H1 (cell line): ENCODE measurements around the gene TMUB1. TPM values are rescaled to one million over a fixed set of nuclear protein-coding genes. Genes with fewer than 3 reads are reported as not detected.

Source experiments
- CTCF ChIA-PET: fragments of 300-600 bp; sonication (Branson Sonifier 250); formaldehyde crosslinking; loops from one replicate; lab custom pipeline; 2021; ENCODE audit not compliant: partially characterized antibody; lab: Charles Lee
- POLR2A ChIA-PET: fragments of 300-600 bp; sonication (Branson Sonifier 250); formaldehyde crosslinking; loops from one replicate; lab custom pipeline; 2021; ENCODE audit warnings: inconsistent platforms; ENCODE audit not compliant: partially characterized antibody; lab: Charles Lee
- DNase-seq, 2 experiments: peaks; one replicate each; pipeline versions ENCODE4 v3.0.0 to v3.0.0-alpha.2; 2010 to 2022; ENCODE audit warnings: low spot score in 2 of 2, low read depth in 1 of 2, mixed read lengths in 1 of 2
- FAIRE-seq: peaks from 2 replicates; lab custom pipeline; 2011; peaks lifted over from hg19 to GRCh38; lab: Jason Lieb, UNC
- H2AFZ ChIP-seq: 2 replicates; pipeline ENCODE4 v1.8.1; 2012; ENCODE audit warnings: low read length, inconsistent platforms
- H2AK5ac ChIP-seq: 2 replicates; pipeline ENCODE4 v1.6.1; 2013; ENCODE audit warnings: low read depth, low read length
- H2BK120ac ChIP-seq: replicated peaks from 2 replicates; pipeline ENCODE3; 2013; ENCODE audit warnings: low read depth, low read length, inconsistent platforms
- H2BK12ac ChIP-seq: 2 replicates; pipeline ENCODE4 v1.6.1; 2013; ENCODE audit warnings: low read depth, low read length
- H2BK15ac ChIP-seq: 2 replicates; pipeline ENCODE4 v1.6.1; 2013; ENCODE audit warnings: low read length
- H2BK20ac ChIP-seq: 2 replicates; pipeline ENCODE4 v1.6.1; 2013; ENCODE audit warnings: low read length
- H2BK5ac ChIP-seq: 2 replicates; pipeline ENCODE4 v1.6.1; 2013; ENCODE audit warnings: low read depth, low read length
- H3K14ac ChIP-seq: 2 replicates; pipeline ENCODE4 v1.6.1; 2013; ENCODE audit warnings: inconsistent platforms; ENCODE audit not compliant: insufficient read length
- H3K18ac ChIP-seq: 2 replicates; pipeline ENCODE4 v1.6.1; 2013; ENCODE audit warnings: low read length; ENCODE audit errors: extremely low read depth
- H3K23ac ChIP-seq: 2 replicates; pipeline ENCODE4 v1.6.1; 2013; ENCODE audit warnings: inconsistent platforms; ENCODE audit not compliant: insufficient read length
- H3K23me2 ChIP-seq: 2 replicates; pipeline ENCODE4 v1.6.1; 2013; ENCODE audit warnings: low read depth, low read length
- H3K27ac ChIP-seq: 2 replicates; pipeline ENCODE4 v1.6.1; 2011; ENCODE audit warnings: low read depth, low read length, inconsistent platforms
- H3K27me3 ChIP-seq, 4 experiments: replicated peaks in 1 of 4; 1 replicate in 1 of 4; 2 replicates in 3 of 4; pipeline versions ENCODE4 v1.6.1 to v1.8.1; 2011 to 2013; ENCODE audit warnings: low read length in 3 of 4, mild to moderate bottlenecking in 3 of 4, inconsistent platforms in 2 of 4, mixed read lengths in 2 of 4, moderate library complexity in 1 of 4; ENCODE audit not compliant: control insufficient read depth in 3 of 4, insufficient read depth in 3 of 4; ENCODE audit errors: extremely low read depth in 1 of 4
- H3K36me3 ChIP-seq, 4 experiments: 2 replicates each; pipeline versions ENCODE4 v1.6.1 to v1.8.1; 2011 to 2013; ENCODE audit warnings: mild to moderate bottlenecking in 4 of 4, low read length in 3 of 4, moderate library complexity in 2 of 4, control low read depth in 1 of 4, inconsistent platforms in 1 of 4; ENCODE audit not compliant: insufficient read depth in 4 of 4, control insufficient read depth in 2 of 4
- H3K4ac ChIP-seq: replicated peaks from 2 replicates; pipeline ENCODE3; 2013; ENCODE audit warnings: low read length, low read depth, mixed read lengths, inconsistent platforms; ENCODE audit not compliant: insufficient read length
- H3K4me1 ChIP-seq, 4 experiments: replicated peaks in 1 of 4; 1 replicate in 1 of 4; 2 replicates in 3 of 4; pipeline versions ENCODE4 v1.6.1 to v1.8.1; 2011 to 2013; ENCODE audit warnings: low read length in 3 of 4, inconsistent platforms in 2 of 4, mixed read lengths in 1 of 4; ENCODE audit not compliant: insufficient read depth in 4 of 4, control insufficient read depth in 3 of 4
- H3K4me2 ChIP-seq, 2 experiments: 2 replicates each; pipeline versions ENCODE4 v1.6.1 to v1.8.1; 2011 to 2013; ENCODE audit warnings: low read depth in 2 of 2, low read length in 2 of 2, control low read depth in 1 of 2, inconsistent platforms in 1 of 2, mild to moderate bottlenecking in 1 of 2; ENCODE audit not compliant: insufficient read depth in 1 of 2
- H3K4me3 ChIP-seq, 4 experiments: fragments of 200-600, 300-600 bp in 1 of 4; sonication (generic), shearing (Covaris generic), sonication (Bioruptor Twin) in 1 of 4; 2 replicates each; pipeline versions ENCODE4 v1.5.1 to v1.8.1; 2011 to 2016; ENCODE audit warnings: low read length in 4 of 4, low read depth in 3 of 4, control low read depth in 2 of 4, inconsistent platforms in 2 of 4, mild to moderate bottlenecking in 2 of 4, mixed read lengths in 1 of 4, moderate library complexity in 1 of 4; ENCODE audit not compliant: insufficient read depth in 2 of 4; ENCODE audit errors: extremely low read depth in 1 of 4
- H3K56ac ChIP-seq: replicated peaks from 2 replicates; pipeline ENCODE3; 2013; ENCODE audit warnings: low read depth, mild to moderate bottlenecking, mixed read lengths, low read length, inconsistent platforms; ENCODE audit not compliant: insufficient read length
- H3K79me1 ChIP-seq: 2 replicates; pipeline ENCODE4 v1.6.1; 2013; ENCODE audit warnings: low read depth, low read length, control low read depth
- H3K79me2 ChIP-seq, 2 experiments: 2 replicates each; pipeline versions ENCODE4 v1.6.1 to v1.8.1; 2012 to 2013; ENCODE audit warnings: low read length in 2 of 2, mild to moderate bottlenecking in 2 of 2, inconsistent platforms in 1 of 2; ENCODE audit not compliant: insufficient read depth in 2 of 2, control insufficient read depth in 1 of 2
- H3K9ac ChIP-seq, 4 experiments: replicated peaks in 1 of 4; 1 replicate in 1 of 4; 2 replicates in 3 of 4; pipeline versions ENCODE4 v1.6.1 to v1.8.1; 2011 to 2013; ENCODE audit warnings: low read depth in 3 of 4, low read length in 3 of 4, control low read depth in 2 of 4, mild to moderate bottlenecking in 2 of 4, moderate library complexity in 2 of 4, inconsistent platforms in 1 of 4; ENCODE audit errors: extremely low read depth in 1 of 4
- H3K9me3 ChIP-seq, 2 experiments: 2 replicates each; pipeline versions ENCODE4 v1.6.1 to v1.8.1; 2012 to 2013; ENCODE audit warnings: mild to moderate bottlenecking in 2 of 2, moderate library complexity in 2 of 2, control low read depth in 1 of 2, inconsistent platforms in 1 of 2, low read depth in 1 of 2, low read length in 1 of 2, mixed read lengths in 1 of 2; ENCODE audit not compliant: insufficient read depth in 2 of 2
- H4K20me1 ChIP-seq, 2 experiments: replicated peaks in 1 of 2; 2 replicates each; pipeline versions ENCODE3 to v1.8.1; 2011 to 2013; ENCODE audit warnings: inconsistent platforms in 2 of 2, low read length in 2 of 2, mild to moderate bottlenecking in 1 of 2; ENCODE audit not compliant: insufficient read depth in 2 of 2, control insufficient read depth in 1 of 2
- H4K5ac ChIP-seq: 2 replicates; pipeline ENCODE4 v1.6.1; 2013; ENCODE audit warnings: low read length, low read depth, mixed read lengths, inconsistent platforms; ENCODE audit not compliant: insufficient read length
- H4K8ac ChIP-seq: 2 replicates; pipeline ENCODE4 v1.8.0; 2013; ENCODE audit warnings: mild to moderate bottlenecking, moderate library complexity, low read length, inconsistent platforms; ENCODE audit not compliant: insufficient read depth; ENCODE audit errors: extremely low read depth
- H4K91ac ChIP-seq: replicated peaks from 2 replicates; pipeline ENCODE3; 2013; ENCODE audit warnings: low read length, mixed read lengths, inconsistent platforms; ENCODE audit not compliant: insufficient read length
- ATF3 ChIP-seq: IDR thresholded peaks from 2 replicates; pipeline ENCODE4 v1.6.1; 2011; ENCODE audit warnings: low read depth, mild to moderate bottlenecking, low read length; ENCODE audit not compliant: insufficient read depth
- GABPA ChIP-seq: IDR thresholded peaks from 2 replicates; pipeline ENCODE4 v1.6.1; 2011; ENCODE audit warnings: mild to moderate bottlenecking, low read length, moderate library complexity, borderline replicate concordance; ENCODE audit not compliant: insufficient read depth
- WGBS, 2 experiments: shearing (Covaris generic) in 1 of 2; methylation state at CpG; one replicate each; pipeline versions ENCODE4 v1.1.6 to v1.1.7; 2013 to 2015; ENCODE audit warnings: low lambda C conversion rate in 2 of 2, mixed read lengths in 2 of 2, inconsistent platforms in 1 of 2, low coverage in 1 of 2, missing lambda C conversion rate in 1 of 2; ENCODE audit not compliant: insufficient replicate concordance in 2 of 2, insufficient coverage in 1 of 2, insufficient read length in 1 of 2; ENCODE audit errors: extremely low coverage in 1 of 2, missing lambda C conversion rate in 1 of 2; 5-methylcytosine and 5-hydroxymethylcytosine counted together
- polyA plus RNA-seq, 7 experiments: library from polyadenylated mRNA; depleted of rRNA in 3 of 7; stranded (reverse) in 5 of 7; unstranded in 2 of 7; fragments of >200 nt in 5 of 7; fragments of 200-250 nt in 2 of 7; gene quantifications; 1 replicate in 5 of 7; 2 replicates in 1 of 7; 4 replicates in 1 of 7; pipeline versions ENCODE4 v1.2.1 to v1.2.3, GENCODE V29; 2011 to 2013; ENCODE audit warnings: missing spikeins in 2 of 7, mixed read lengths in 2 of 7
- total RNA-seq: library from RNA; stranded (reverse); fragmentation: NEBNext Ultra II Directional; extraction: Animal tissue kit (Norgen Biotek cat#: 25700); gene quantifications from 2 replicates; pipeline ENCODE4 v1.2.1, GENCODE V29; 2021

The TMUB1 gene
- total and polyA plus RNA-seq, 2 of the 8 experiments (the other 6 are each of a cell fraction or from before 2014, with no cell fraction given): 41.4 to 56.2 TPM

GRCh38 chr7:151083824-151084160 lies 499 bp upstream of the TMUB1 start:
- POLR2A ChIA-PET: interaction anchor here (1.7 to 2.7 kb wide), 3 partner anchors 20 to 27 kb away, joined by 3 to 13 read pairs (median 5); no protein-coding TSS in a partner anchor
- Histone ChIP-seq H2AFZ (no peak overlapping the region; the same call in 1 of the 2 replicates), H3K79me2 (peaks cover 0 to 21% of the 10 kb centered on the region in 2 experiments; a peak in 1 of 4 replicates), H2BK5ac (no peak overlapping the region), H3K4me3 (peak overlapping the region; percentile 48 to 85 (median 68)), H3K9ac (no peak overlapping the region), H3K4me2 (peak overlapping the region; percentile 90 to 95), H2BK15ac (no peak overlapping the region; the same call in 1 of the 2 replicates), H4K20me1 (peaks cover 17 to 20% of the 10 kb centered on the region in 2 experiments), H3K4me1 (peaks cover 3 to 55% (median 30%) of the 10 kb centered on the region in 4 experiments), H2AK5ac (no peak overlapping the region), H4K5ac (no peak overlapping the region), H3K79me1 (peaks cover 12% of the 10 kb centered on the region), H3K27ac (no peak overlapping the region), H2BK20ac (no peak overlapping the region), H3K23me2 (peaks cover 38% of the 10 kb centered on the region), H3K14ac (no peak overlapping the region), H4K91ac (no peak overlapping the region), H3K9me3 (no peaks in the 10 kb centered on the region), H4K8ac (no peak overlapping the region; the same call in 1 of the 2 replicates), H3K36me3 (no peaks in the 10 kb centered on the region), H3K27me3 (peaks cover 0 to 25% (median 14%) of the 10 kb centered on the region in 4 experiments; a peak in 6 of 7 replicates), H2BK12ac (peak overlapping the region; percentile 80; the same call in 1 of the 2 replicates), H3K4ac (peak overlapping the region; percentile 53), H3K56ac (no peak overlapping the region), H3K18ac (no peak overlapping the region), H3K23ac (no peak overlapping the region), H2BK120ac (no peak overlapping the region)
- FAIRE-seq (no peak), DNase-seq (no peak)
- CTCF ChIA-PET: interaction anchor here (1.3 to 15.1 kb wide), 3 partner anchors 18 to 65 kb away, joined by 3 to 448 read pairs (median 17); no protein-coding TSS in a partner anchor
- 43% methylated on average over 3 of the region's 3 CpGs; no CpG with 5 or more reads in 1 of the 2 experiments for WGBS, 2 experiments
- TF ChIP-seq GABPA: no peak
- no peak for TF ChIP-seq ATF3
